ENCODE measurements around the gene IFRD2. TPM values are rescaled to one million over a fixed set of nuclear protein-coding genes. Genes with fewer than 3 reads are reported as not detected.
A peak's percentile ranks its signal among the peaks of the same experiment; 100 is the strongest.

IFRD2 gene
- total RNA-seq, 2 experiments from 2014 or later, result 30.0 to 30.4 TPM

- no peak for ATAC-seq (ENCODE audit: poor library complexity)
- intact Hi-C loops (cut with DNase I, micrococcal nuclease), result no loop called here
- H3K4me3 Mint-ChIP-seq, result peak overlapping the region; percentile 74
- peak in 1 of 14 experiments; percentile 20 for DNase-seq
- Histone ChIP-seq H3K36me3 (ENCODE audit: insufficient read depth, low read length) (no peaks in the 10 kb centered on the region), H3K9me3 (ENCODE audit: control insufficient read depth in 1 of 2, insufficient read depth in 1 of 2, low read length in 2 of 2) (no peaks in the 10 kb centered on the region), H3K27me3 (ENCODE audit: control insufficient read depth in 1 of 2, insufficient read depth in 2 of 2, low read length in 2 of 2) (no peaks in the 10 kb centered on the region), H3K4me3 (ENCODE audit: low read length) (no peak overlapping the region), H3K4me1 (ENCODE audit: insufficient read depth, low read length) (peaks cover 67% of the 10 kb centered on the region), H3K27ac (ENCODE audit: low read depth in 1 of 2, low read length in 2 of 2) (no peak overlapping the region)
- no peak for TF ChIP-seq CTCF (IDR thresholded peaks at IDR 0.05)
- no peaks in the 10 kb centered on the region for H3K9me3 Mint-ChIP-seq
- peaks cover 40% of the 10 kb centered on the region for H3K4me1 Mint-ChIP-seq (ENCODE audit: low read depth)
- ChIA-PET POLR2A (interaction anchor here (1.0 to 2.8 kb wide), 4 partner anchors 19 to 32 kb away, joined by 3 to 16 read pairs (median 6); partner anchors contain the start of genes CYB561D2, HYAL3, IFRD2 and NAA80), CTCF (no interaction called here)
- H3K27me3 Mint-ChIP-seq, result no peaks in the 10 kb centered on the region
- H3K36me3 Mint-ChIP-seq (ENCODE audit: low read depth), result no peaks in the 10 kb centered on the region
- peak overlapping the region; percentile 24 for H3K27ac Mint-ChIP-seq
Observed at GRCh38 chr3:50318163-50318562, 25.9 kb upstream of the IFRD2 start.

GRCh38 chr3:50317300-50317699, 25.1 kb upstream of the IFRD2 start:
- H3K9me3 ChIP-seq (ENCODE audit: control insufficient read depth in 1 of 2, insufficient read depth in 1 of 2, low read length in 2 of 2), result no peaks in the 10 kb centered on the region
- Mint-ChIP-seq H3K36me3 (ENCODE audit: low read depth) (no peaks in the 10 kb centered on the region), H3K4me3 (peak overlapping the region; percentile 74), H3K27ac (peak overlapping the region; percentile 90), H3K4me1 (ENCODE audit: low read depth) (peaks cover 40% of the 10 kb centered on the region), H3K9me3 (no peaks in the 10 kb centered on the region), H3K27me3 (no peaks in the 10 kb centered on the region)
- DNase-seq, result peak in 1 of 14 experiments; percentile 23
- TF ChIP-seq CTCF (IDR thresholded peaks at IDR 0.05), result no peak
- CTCF ChIA-PET, result no interaction called here
- no peaks in the 10 kb centered on the region for H3K36me3 ChIP-seq (ENCODE audit: insufficient read depth, low read length)
- H3K27ac ChIP-seq (ENCODE audit: low read depth in 1 of 2, low read length in 2 of 2), result peak overlapping the region in 1 of 2 donors; percentile 47
- ATAC-seq (ENCODE audit: poor library complexity), result no peak
- H3K4me1 ChIP-seq (ENCODE audit: insufficient read depth, low read length), result peaks cover 62% of the 10 kb centered on the region
- intact Hi-C loops (cut with DNase I, micrococcal nuclease), result no loop called here
- peak overlapping the region; percentile 31 for H3K4me3 ChIP-seq (ENCODE audit: low read length)
- no peaks in the 10 kb centered on the region for H3K27me3 ChIP-seq (ENCODE audit: control insufficient read depth in 1 of 2, insufficient read depth in 2 of 2, low read length in 2 of 2)
- POLR2A ChIA-PET, result interaction anchor here (1.0 to 2.8 kb wide), 3 partner anchors 18 to 33 kb away, joined by 3 to 16 read pairs (median 3); partner anchors contain the start of genes CYB561D2, HYAL3, IFRD2 and NAA80

- Histone ChIP-seq H3K27ac (ENCODE audit: low read depth in 1 of 2, low read length in 2 of 2) (peak overlapping the region in 1 of 2 donors; percentile 47), H3K4me3 (ENCODE audit: low read length) (peak overlapping the region; percentile 31), H3K9me3 (ENCODE audit: control insufficient read depth in 1 of 2, insufficient read depth in 1 of 2, low read length in 2 of 2) (no peaks in the 10 kb centered on the region), H3K36me3 (ENCODE audit: insufficient read depth, low read length) (no peaks in the 10 kb centered on the region), H3K4me1 (ENCODE audit: insufficient read depth, low read length) (peaks cover 57% of the 10 kb centered on the region), H3K27me3 (ENCODE audit: control insufficient read depth in 1 of 2, insufficient read depth in 2 of 2, low read length in 2 of 2) (no peaks in the 10 kb centered on the region)
- ChIA-PET POLR2A (interaction anchor here (1.2 to 2.8 kb wide), 2 partner anchors 18 to 24 kb away, joined by 3 to 16 read pairs; partner anchors contain the start of genes HYAL3, IFRD2 and NAA80), CTCF (interaction anchor here (2.2 kb wide), 1 partner anchor 8 kb away, joined by 7 read pairs; no protein-coding TSS in a partner anchor)
- H3K4me3 Mint-ChIP-seq, result peak overlapping the region; percentile 74
- H3K4me1 Mint-ChIP-seq (ENCODE audit: low read depth), result peaks cover 40% of the 10 kb centered on the region
- no peaks in the 10 kb centered on the region for H3K9me3 Mint-ChIP-seq
- H3K36me3 Mint-ChIP-seq (ENCODE audit: low read depth), result no peaks in the 10 kb centered on the region
- DNase-seq (peak in 13 of 14 experiments; percentile 52 to 85 (median 67)), ATAC-seq (ENCODE audit: poor library complexity) (peak; percentile 71)
- H3K27ac Mint-ChIP-seq, result peak overlapping the region; percentile 90
- intact Hi-C loops (cut with DNase I, micrococcal nuclease), result no loop called here
- no peak for TF ChIP-seq CTCF (IDR thresholded peaks at IDR 0.05)
- H3K27me3 Mint-ChIP-seq, result no peaks in the 10 kb centered on the region
Observed at GRCh38 chr3:50316657-50317242, 24.5 kb upstream of the IFRD2 start.
